Germinal center (tissue), 1 donor: ENCODE data around the gene BICRAL.

Source experiments
- DNase-seq: peaks from one replicate; pipeline ENCODE4 v3.0.0; 2012; ENCODE audit warnings: mixed read lengths, low spot score

BICRAL gene

DNA sequence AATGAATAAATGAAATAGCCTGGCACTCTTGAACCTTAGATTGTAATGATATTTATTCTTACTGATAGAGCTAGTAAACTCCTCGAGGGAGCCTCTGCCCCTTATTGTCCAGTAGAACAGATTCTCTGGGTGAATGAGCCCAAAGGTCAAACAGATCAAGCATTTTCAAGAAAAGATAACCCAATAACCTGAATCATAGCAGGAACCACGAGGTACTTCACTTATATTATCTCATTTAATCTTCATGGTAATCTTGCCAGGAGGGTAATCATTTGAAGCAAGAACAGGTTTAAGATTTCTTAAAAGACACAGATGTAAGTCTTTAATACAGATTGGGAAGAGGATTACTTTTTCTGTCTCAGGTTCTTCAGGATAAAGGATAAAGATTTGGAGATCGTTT, 18.9 kb upstream of the BICRAL start:
- DNase-seq: no peak

DNA sequence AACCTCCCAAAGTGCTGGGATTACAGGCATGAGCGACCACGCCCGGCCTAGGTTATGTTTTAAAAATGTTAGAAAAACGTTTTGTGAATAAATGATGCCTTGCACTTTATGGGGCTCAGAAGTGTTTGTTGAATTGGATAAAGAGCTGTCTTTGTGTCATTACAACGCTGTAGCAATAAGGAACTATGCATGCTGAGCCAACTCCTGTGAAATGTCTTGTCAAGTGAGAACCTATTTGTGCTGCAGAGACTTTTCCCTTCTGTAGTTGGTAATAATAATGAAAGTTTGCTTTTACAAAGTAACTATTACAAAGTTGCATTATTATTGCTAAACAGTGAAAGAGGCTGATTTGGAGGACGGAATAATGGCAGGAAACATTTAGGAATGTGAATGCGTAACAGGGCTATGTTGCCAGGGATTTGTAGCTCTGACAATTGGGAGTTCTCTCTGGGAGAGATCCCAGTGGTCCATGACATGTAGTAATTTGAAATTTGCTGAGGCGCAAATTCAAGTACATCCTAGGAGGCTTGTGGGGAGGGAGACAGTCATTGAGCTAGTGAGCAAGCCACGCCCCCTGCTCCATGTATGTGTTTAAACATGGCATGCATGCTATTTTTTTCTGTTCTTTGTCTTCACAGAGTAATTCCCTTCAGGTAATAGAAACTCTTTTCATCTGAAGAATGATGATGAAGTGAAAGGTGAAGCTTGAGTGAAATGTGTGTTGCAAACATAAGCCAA, 16.8 kb upstream of the BICRAL start:
- DNase-seq: no peak

DNA sequence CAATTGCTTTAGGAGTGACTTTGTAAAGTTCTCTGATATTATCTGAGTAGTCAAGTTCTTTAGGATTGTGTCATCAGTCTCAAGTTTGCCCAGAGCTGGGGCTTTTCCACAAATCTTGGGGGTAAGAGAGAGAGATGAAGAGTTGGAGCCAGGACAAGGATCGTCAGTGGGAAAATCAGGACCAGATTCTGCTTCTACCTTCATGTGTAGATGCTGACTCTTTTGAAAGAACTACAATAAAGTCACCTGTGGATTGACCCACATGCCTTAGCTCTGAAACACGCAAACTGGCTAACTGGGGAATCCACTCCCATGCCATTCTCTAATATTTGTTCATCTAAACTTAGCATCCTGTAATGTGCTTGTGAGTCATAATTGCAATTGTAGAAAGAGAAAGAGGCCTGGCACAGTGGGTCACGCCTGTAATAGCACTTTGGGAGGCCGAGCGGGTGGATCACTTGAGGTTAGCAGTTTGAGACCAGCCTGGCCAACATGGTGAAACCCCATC, 15.6 kb upstream of the BICRAL start:
- DNase-seq: no peak

DNA sequence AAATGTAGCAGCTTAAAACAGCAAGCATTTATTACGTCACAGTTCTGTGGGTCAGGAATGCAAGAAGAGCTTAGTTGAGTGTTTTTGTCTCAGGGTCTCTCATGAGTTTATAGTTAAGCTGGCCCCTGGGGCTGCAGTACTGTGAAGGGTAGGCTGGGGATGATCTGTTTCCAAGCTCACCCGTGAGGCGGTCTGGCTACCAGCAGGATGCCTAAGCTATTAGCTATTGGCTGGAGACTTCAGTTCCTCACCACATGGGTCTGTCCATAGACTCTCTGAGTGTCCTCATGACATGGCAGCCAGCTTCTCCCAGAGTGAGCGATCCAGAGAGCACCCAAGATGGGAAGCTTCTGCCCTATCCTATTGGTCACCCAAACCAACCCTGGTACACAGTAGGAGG, 12.8 kb upstream of the BICRAL start:
- DNase-seq: no peak

DNA sequence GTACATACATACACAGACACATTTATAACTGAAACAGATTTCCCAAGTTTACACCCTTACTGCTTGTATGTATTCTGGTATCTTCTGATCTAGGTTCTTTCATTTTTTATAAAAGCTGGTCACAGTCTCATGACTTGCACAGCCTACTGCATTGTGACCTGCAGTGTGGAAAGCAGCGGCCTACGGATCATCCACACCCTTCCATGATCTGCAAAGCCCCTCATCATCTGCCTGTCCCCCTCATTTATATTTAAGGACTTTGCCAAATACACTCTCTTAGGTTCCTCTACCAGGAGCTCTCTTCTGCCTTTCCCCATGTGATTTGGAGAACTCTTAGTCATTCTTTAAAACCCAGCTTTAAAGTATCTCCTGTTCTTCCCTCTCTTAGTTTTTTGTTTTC, 12.0 kb upstream of the BICRAL start:
- DNase-seq: no peak

DNA sequence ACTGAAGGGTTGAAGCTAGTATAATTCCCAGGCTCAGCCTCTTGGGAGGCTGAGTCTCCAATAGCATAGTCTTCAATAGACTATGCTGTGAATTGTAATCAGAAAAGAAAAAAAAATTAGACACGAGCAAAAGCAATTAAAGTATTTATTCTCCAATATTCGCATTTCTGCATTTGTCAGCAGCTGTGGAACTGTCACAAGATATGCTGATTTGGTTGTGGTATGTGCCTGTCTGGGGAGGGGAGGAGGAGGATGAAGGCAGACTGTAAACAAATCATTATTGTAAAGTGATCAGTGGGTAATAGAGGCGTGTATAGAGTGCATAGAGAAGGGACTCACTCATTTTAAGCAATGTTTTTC, 10.1 kb upstream of the BICRAL start:
- DNase-seq: peak; percentile 43

DNA sequence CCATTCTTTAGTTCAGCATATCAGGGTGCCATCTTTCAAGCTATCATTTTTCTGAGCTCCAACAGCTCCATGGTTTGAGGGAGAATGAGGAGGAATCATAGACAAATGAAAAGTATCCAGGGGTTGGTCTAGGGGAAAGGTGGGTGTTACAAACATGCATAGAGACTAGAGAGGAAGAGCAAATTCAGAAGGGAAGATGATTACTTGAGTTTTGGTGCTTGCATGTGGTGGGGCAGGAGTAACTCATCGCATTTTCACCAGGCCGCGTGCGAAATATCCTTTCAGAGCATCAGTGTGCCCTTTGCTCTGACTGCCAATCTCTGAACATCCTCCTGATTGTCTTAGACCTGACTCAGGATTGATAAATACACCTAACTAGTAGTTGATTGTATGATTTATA, 7.7 kb upstream of the BICRAL start:
- no peak for DNase-seq

DNA sequence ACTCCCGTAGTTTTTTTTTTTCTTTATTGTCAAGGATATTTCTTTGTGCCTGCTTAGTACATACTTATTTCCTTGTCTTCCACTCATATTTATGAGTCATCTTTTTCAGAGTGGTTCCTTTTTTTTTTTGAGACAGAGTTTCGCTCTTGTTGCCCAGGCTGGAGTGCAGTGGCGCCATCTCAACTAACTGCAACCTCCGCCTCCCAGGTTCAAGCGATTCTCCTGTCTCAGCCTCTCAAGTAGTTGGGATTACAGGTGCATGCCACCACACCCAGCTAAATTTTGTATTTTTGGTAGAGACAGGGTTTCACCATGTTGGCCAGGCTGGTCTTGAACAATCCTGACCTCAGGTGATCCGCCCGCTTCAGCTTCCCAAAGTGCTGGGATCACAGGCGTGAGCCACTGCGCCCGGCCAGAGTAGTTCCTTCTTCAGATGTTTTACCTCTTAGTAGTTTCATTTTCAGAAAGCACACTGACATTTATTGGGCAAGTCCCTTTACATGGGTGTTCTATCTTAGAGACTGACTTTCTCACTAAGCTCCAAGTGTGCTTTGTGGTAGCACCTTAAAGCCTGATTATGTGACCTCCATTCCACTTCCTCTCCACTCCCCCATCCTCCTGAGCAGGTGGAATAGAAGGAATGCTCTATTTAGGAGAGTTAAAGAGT, 6.9 kb upstream of the BICRAL start:
- DNase-seq: peak; percentile 57

DNA sequence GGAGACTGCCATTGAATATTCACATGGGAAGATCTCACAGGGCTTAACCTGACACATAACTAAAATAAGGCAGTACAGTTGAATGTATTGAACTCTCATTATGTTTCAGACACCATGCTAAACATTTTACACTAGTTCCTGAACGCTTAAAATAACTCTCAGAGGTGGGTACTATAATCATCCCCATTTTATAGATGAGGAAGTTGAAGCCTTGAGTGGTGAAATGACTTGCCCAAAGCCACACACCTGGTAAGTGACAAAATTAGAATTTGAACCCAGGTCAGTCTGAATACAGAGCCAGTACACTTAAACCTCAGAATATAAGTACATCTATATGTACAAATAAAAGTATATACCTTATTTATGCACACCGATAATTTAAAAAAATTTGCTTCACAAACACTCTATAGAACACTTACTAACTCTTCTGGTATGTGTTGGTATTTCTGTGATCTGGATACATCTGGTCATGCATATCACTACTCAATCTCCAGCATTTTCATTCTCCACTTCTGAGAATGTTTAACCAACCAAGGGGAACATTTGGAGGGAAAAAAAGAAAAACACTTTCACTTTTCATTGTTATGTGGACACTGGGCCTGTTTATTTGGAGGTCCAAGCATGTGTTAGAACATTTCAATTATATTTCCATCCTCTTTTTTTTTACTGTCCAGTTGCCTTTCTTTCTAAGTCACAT, 4.6 kb upstream of the BICRAL start:
- DNase-seq: peak; percentile 29

DNA sequence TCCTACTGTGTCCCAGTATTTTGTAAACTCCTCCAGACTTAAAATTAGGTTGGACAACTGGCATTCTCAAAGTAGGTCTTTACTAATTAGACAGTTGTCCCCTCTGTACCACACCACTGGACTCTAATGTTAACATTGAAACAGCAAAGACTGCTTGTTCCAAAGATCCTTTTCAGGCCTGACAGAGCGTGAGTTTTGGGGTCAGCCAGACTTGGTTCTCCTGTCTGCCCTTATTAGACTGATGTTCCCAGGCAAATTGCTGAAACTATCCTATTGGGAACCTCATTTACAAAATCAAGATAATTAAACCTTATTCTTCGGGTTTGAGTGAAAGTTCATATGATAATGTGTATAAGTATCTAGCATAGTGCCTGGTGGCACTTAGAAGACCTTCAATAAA, 3.7 kb upstream of the BICRAL start:
- no peak for DNase-seq

DNA sequence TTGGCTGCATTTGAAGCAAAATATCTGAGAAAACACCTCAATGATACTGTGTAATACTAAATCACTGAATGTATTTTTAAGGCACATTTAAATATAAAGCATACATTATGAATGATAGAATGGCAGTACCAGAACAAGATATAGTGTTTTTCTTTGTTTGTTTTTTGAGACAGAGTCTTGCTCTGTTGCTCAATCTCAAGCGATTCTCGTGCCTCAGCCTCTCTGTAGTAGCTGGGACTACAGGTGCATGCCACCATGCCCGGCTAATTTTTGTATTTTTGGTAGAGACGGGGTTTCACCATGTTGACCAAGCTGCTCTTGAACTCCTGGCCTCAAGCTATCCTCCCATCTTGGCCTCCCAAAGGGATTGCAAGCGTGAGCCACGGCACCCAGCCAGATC, 2.3 kb upstream of the BICRAL start:
- DNase-seq: no peak

DNA sequence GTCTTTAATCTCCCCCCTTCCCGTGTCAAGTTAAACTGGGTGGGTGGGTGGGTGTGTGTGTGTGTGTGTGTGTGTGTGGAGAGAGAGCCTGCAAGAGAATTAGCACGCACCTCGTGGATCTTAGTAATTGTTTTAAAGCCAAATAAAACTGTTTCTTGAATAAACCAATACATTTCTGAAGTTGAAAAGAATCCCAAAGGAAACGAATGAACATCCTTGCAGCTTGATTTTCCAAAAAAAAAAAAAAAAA, 381 bp upstream of the BICRAL start:
- DNase-seq: no peak

DNA sequence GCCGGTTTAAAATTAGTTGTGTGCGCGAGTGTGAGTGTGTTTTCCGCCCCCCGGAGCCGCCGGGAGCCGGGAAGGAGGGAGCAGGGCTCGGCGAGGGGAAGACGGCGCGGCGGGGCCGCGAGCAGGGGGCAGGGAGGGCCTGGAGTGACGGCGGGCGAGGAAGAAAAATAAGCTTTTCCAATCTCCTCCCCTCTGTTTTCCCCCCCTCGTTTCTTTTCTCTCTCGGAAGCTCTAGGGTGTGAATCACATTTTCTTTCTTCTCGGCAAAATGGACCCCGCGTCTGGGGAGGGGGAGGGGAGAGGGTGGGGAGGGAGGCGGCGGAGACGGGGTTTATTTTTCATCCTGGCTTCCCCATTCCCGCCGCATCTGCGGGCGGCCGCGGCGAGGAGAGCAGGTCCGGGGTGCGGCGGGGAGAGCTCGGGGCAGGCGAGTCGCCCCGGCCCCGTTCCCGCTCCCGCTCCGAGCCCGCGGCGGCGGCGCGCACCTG, 881 bp downstream of the BICRAL start:
- peak; percentile 62 for DNase-seq

DNA sequence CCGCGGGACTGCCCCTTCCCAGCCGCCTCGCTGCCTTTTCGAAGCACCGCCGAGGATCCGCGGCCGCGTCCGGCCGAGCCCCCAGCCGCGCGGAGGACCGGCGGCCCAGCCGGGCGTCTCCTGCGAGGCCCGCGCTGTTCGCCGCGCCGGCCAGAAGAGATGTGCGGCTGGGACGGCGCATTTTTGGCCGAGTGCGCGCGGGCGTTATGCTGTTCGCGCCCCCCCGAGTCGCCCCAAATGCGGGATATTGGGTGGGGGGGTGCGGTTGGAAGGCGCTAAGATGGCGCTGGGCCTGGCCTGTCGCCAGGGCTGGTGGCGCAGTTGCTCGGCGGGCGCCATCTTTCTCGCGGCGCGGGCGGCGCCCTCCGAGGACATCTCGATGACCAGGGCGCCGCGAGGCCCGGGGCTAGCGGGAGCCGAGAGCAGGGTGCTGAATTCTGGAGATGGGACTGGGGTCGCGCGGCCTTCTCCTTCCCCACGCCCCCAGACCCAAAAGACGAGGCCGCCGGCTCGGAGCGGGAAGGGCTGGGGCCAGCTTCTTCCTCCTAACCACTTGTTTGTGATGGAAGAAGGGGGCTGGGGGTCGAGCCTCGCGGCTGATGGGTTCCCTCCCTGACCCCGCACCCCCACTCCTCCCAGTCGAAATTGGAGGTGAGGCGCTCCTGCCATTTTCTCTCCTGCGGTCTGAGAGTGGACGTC, 1.5 kb downstream of the BICRAL start:
- DNase-seq: peak; percentile 67

DNA sequence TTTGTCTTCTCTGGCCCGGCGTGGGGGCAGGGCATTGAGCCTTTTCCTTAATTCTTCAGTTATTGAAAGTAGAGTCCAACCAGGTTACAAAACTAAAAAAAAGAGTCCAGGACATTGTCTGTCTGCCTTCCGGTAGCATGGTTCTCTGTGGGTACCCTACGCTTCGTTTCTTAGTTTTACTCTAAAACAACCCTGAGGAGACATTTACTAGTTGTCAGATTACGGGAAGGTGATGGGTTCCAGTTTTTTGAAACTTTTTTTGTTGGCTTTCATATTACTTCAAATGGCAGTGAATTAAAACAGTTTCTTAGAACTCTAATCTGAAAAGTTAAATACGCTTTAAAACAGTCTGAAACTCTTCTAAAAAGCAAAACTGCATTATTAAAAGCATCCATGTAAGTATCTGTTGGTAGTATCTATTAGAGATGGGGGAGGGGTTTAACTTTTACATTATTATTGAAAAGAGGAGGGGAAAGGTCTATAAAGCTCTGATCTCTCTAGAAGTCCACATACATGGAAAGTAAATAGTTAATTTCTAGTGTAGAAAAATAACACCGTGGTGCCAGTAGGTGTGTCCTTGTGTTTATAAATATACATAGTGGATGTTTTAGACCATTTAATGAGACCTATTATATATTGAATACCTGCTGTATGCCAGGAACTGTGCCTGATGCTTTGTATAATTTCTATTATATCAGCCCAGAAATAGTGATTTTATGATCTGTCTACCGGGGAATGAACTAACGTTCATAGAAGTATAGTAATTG, 2.2 kb downstream of the BICRAL start:
- DNase-seq: no peak

DNA sequence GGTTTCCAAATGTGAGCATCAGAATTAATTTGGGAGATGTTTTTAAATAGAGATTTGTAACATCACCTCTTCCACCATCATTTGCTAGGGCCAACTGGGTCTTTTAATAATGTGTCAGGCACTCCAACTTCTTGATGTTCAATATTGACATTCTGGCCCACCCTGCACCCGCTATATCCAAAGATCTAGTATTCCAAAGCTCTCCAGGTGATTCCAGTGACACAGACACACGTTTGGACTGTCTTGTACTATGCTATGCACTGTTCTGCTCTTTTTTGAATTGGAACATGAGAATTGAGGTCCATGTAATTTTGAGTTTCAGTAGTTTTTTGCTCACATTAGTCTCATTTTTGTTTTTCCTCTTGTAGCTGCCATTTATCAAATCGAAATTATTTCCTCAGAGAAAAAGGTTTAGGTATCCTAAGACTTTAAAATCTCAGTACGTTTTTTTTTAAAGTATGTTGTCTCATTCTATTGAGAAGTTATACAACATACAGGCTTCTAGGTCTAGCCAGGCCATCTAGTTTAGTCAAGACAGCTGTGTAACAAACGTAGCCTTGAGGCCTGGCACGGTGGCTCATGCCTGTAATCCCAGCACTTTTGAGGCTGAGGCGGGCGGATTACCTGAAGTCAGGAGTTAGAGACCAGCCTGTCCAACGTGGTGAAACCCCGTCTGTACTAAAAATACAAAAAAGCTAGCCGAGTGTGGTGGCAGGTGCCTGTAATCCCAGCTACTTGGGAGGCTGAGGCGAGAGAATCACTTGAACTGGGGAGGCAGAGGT, 3.1 kb downstream of the BICRAL start:
- DNase-seq: no peak

DNA sequence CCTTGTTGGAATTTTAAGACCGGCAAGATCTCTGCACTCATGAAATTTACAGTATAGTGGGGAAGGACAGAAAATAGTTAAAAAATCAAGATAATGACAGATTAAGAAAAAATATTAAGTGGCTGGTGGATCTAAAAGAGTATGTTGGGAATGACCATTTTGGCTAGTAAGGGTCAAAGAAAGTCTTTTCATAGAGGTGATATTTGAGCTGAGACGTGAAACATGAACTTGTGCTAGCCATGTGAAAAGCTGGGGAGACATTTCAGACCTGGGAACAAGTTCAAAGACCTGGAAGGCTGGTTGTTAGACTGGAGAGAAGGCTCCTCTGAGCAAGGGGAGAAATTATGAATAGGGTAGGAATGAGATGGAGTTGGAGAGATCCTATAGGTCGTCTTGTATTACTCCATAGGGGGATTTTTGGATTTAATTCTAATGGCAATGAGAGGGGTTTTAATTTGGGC, 4.7 kb downstream of the BICRAL start:
- no peak for DNase-seq

DNA sequence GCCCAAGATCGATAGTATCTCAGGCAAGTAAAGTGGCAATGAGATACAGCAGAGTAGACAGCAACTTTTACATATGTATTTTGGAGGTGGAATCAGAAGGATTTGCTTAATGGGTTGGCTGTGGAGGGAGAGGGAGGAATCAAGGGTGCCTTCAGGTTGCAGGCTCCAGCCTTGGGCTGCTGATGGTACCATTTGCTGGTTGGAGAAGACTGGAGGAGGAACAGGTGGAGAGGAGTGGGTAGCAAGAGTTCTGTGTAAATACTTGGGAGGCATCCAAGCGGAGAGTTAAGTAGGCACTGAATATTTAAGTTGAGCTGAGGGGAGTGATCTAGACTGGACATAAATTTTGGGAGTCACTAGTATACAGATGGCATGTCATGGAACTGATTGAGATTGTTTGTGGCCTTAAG, 5.2 kb downstream of the BICRAL start:
- no peak for DNase-seq

DNA sequence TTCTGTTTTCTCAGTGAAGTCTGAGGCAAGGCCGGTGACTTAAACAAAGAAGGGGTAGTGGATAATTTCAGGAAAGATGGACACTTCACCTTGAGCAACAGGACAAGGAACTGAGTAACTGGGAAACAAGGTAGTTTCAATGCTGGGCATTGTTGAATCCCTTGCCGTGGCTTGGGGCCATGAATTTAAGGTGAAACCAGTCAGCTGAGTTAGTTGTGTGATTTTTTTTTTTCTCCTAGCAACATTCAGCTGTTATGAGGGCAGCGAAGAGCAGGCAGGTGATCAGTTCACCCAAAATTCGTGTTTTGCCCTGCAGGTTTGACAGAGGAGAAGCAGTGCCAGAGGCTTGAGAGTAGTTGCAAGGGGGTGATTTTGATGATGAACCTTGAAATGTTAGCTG, 6.8 kb downstream of the BICRAL start:
- DNase-seq: no peak

DNA sequence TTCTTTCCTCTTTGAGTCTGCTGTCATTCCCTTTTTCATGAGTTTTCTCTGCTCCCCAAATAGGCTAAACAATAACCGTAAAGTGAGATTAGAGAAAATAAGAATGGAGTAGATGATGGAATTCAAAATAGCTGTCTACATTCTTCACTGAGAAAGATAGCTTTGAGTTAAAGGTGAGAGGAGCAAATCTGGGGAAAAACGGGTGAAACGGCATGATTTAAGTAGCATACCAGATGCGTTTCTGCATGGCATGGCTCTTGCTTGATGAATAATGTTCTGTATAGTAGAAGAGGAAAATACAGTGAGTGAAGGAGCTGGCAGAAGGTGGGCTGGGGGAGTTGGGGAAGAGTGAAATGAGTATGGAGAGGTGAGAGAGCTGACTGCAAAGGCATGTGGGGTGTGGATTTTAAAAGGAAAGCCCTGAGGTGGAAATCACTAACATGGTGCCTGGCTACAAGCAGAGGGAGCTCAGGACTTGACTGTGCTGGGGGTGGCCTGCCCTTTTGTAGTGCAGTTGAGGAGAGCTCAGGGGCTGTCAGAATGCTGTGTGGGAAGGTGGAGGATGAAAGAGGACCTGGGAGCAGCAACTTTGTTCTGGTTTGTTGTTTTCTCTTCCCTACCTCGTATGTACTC, 8.8 kb downstream of the BICRAL start:
- no peak for DNase-seq
